Fibroblast of the aortic adventitia (primary cell): ENCODE data around the gene ARHGDIA. TPM values are rescaled to one million over a fixed set of nuclear protein-coding genes. Genes with fewer than 3 reads are reported as not detected.
A peak's percentile ranks its signal among the peaks of the same experiment; 100 is the strongest.

Experiments
- DNase-seq: peaks from one replicate; pipeline ENCODE4 v3.0.0-alpha.2; 2010; ENCODE audit warnings: low read depth
- H3K4me3 ChIP-seq: 2 replicates; pipeline ENCODE4 v1.5.1; 2011; ENCODE audit warnings: low read depth, mild to moderate bottlenecking, control low read depth, low read length, moderate library complexity
- CTCF ChIP-seq: IDR thresholded peaks from 2 replicates; pipeline ENCODE4 v1.5.1; 2011; ENCODE audit warnings: mild to moderate bottlenecking, low read length, control low read depth, inconsistent platforms; ENCODE audit not compliant: insufficient read depth
- total RNA-seq: library from RNA; depleted of rRNA; stranded (reverse); fragments of >200 nt; gene quantifications from 2 replicates; pipeline ENCODE4 v1.2.3, GENCODE V29; 2012; ENCODE audit warnings: low replicate concordance

Gene ARHGDIA
- total RNA-seq, 1 donor, result 149 TPM

GRCh38 chr17:81895400-81895799 lies 24.3 kb upstream of the ARHGDIA start:
- DNase-seq, result no peak
- no peak overlapping the region for H3K4me3 ChIP-seq
- no peak for TF ChIP-seq CTCF

- peak overlapping the region; percentile 81 for H3K4me3 ChIP-seq
- DNase-seq, result no peak
- TF ChIP-seq CTCF, result no peak
Observed at GRCh38 chr17:81891303-81891552, 20.1 kb upstream of the ARHGDIA start.

GRCh38 chr17:81890447-81891302 lies 19.5 kb upstream of the ARHGDIA start:
- peak overlapping the region; percentile 81 for H3K4me3 ChIP-seq
- DNase-seq, result no peak
- no peak for TF ChIP-seq CTCF

GRCh38 chr17:81889602-81890001 lies 18.5 kb upstream of the ARHGDIA start:
- TF ChIP-seq CTCF, result no peak
- no peak for DNase-seq
- H3K4me3 ChIP-seq, result peak overlapping the region; percentile 15

- H3K4me3 ChIP-seq, result no peak overlapping the region
- no peak for TF ChIP-seq CTCF
- no peak for DNase-seq
Observed at GRCh38 chr17:81888988-81889595, 18.0 kb upstream of the ARHGDIA start.

GRCh38 chr17:81888105-81888987 lies 17.2 kb upstream of the ARHGDIA start:
- no peak overlapping the region for H3K4me3 ChIP-seq
- DNase-seq, result no peak
- TF ChIP-seq CTCF, result no peak
